Smooth muscle cell (in vitro differentiated cells): ENCODE results near the gene SH3BP4. TPM values are rescaled to one million over a fixed set of nuclear protein-coding genes. Genes with fewer than 3 reads are reported as not detected.

Experiments
- DNase-seq: peaks from one replicate; lab custom pipeline; 2025; ENCODE audit not compliant: unreplicated experiment; lab: John Stamatoyannopoulos, UW
- H2AFZ ChIP-seq: fragments of 200-600 bp; sonication (generic); 2 replicates; pipeline ENCODE4 v1.6.0; 2016; ENCODE audit warnings: antibody characterized with exemption, low read depth, mild to moderate bottlenecking
- H3F3A ChIP-seq: fragments of 200-600 bp; sonication (generic); 2 replicates; pipeline ENCODE4 v1.6.0; 2017; ENCODE audit warnings: antibody characterized with exemption, low read depth
- H3K27ac ChIP-seq: fragments of 200-600 bp; sonication (generic); 2 replicates; pipeline ENCODE4 v1.5.1; 2016; ENCODE audit warnings: low read depth, mild to moderate bottlenecking
- H3K27me3 ChIP-seq: fragments of 200-600 bp; sonication (generic); 2 replicates; pipeline ENCODE4 v1.6.1; 2016; ENCODE audit warnings: low read depth, mild to moderate bottlenecking
- H3K36me3 ChIP-seq: fragments of 200-600 bp; sonication (generic); 2 replicates; pipeline ENCODE4 v1.5.1; 2016; ENCODE audit warnings: low read depth
- H3K4me1 ChIP-seq: fragments of 200-600 bp; sonication (generic); 2 replicates; pipeline ENCODE4 v1.5.1; 2016; ENCODE audit warnings: low read depth
- H3K4me2 ChIP-seq: fragments of 200-600 bp; sonication (generic); 2 replicates; pipeline ENCODE4 v1.6.0; 2016; ENCODE audit warnings: mild to moderate bottlenecking
- H3K4me3 ChIP-seq: fragments of 200-600 bp; sonication (generic); 2 replicates; pipeline ENCODE4 v1.5.1; 2016; ENCODE audit warnings: mild to moderate bottlenecking
- H3K79me2 ChIP-seq: fragments of 200-600 bp; sonication (generic); 2 replicates; pipeline ENCODE4 v1.6.0; 2016; ENCODE audit warnings: low read depth, mild to moderate bottlenecking
- H3K9ac ChIP-seq: fragments of 200-600 bp; sonication (generic); 2 replicates; pipeline ENCODE4 v1.6.0; 2016; ENCODE audit warnings: low read depth
- H3K9me3 ChIP-seq: fragments of 200-600 bp; sonication (generic); replicated peaks from 2 replicates; pipeline ENCODE4 v1.5.1; 2016; ENCODE audit warnings: low read depth
- H4K20me1 ChIP-seq: fragments of 200-600 bp; sonication (generic); 2 replicates; pipeline ENCODE4 v1.6.0; 2016; ENCODE audit warnings: low read depth
- CTCF ChIP-seq: fragments of 200-600 bp; sonication (generic); IDR thresholded peaks from 2 replicates; pipeline ENCODE4 v1.5.1; 2017; ENCODE audit warnings: borderline replicate concordance, mild to moderate bottlenecking, antibody characterized with exemption; ENCODE audit not compliant: insufficient read depth, poor library complexity, severe bottlenecking
- WGBS: methylation state at CpG from one replicate; pipeline ENCODE4 v1.1.7; 2016; ENCODE audit warnings: low lambda C conversion rate; 5-methylcytosine and 5-hydroxymethylcytosine counted together
- polyA plus RNA-seq: library from polyadenylated mRNA; unstranded; fragments of >200 nt; fragmentation: Nextera tagmentation; extraction: Ambion mirVana; gene quantifications from 2 replicates; pipeline ENCODE4 v1.2.1, GENCODE V29; 2016
- total RNA-seq: library from RNA; depleted of rRNA; stranded (reverse); fragments of >200 nt; gene quantifications from 2 replicates; pipeline ENCODE4 v1.2.3, GENCODE V29; 2014

Gene SH3BP4
- total and polyA plus RNA-seq, 2 experiments from 2014 or later = 38.9 to 47.7 TPM

- Histone ChIP-seq H3K27ac (no peak overlapping the region), H3K4me2 (no peak overlapping the region), H2AFZ (no peak overlapping the region), H3K36me3 (no peaks in the 10 kb centered on the region), H3F3A (no peaks in the 10 kb centered on the region), H3K27me3 (no peaks in the 10 kb centered on the region), H3K79me2 (peaks cover 24% of the 10 kb centered on the region), H3K4me3 (no peak overlapping the region), H3K4me1 (no peaks in the 10 kb centered on the region), H4K20me1 (peaks cover 96% of the 10 kb centered on the region), H3K9ac (no peak overlapping the region), H3K9me3 (no peaks in the 10 kb centered on the region)
- WGBS = 97% methylated on average over 30 of the region's 30 CpGs
- TF ChIP-seq CTCF = no peak
- DNase-seq = no peak
These were observed 82.7 kb downstream of the SH3BP4 start for GRCh38 chr2:235034265-235035118.

- Histone ChIP-seq H3K4me3 (no peak overlapping the region), H3K27ac (no peak overlapping the region), H3K4me1 (no peaks in the 10 kb centered on the region), H3F3A (no peaks in the 10 kb centered on the region), H3K4me2 (no peak overlapping the region), H3K9me3 (no peaks in the 10 kb centered on the region), H3K79me2 (no peaks in the 10 kb centered on the region), H3K9ac (no peak overlapping the region), H4K20me1 (peaks cover 95% of the 10 kb centered on the region), H2AFZ (no peak overlapping the region), H3K36me3 (no peaks in the 10 kb centered on the region), H3K27me3 (no peaks in the 10 kb centered on the region)
- 97% methylated on average over 8 of the region's 8 CpGs for WGBS
- no peak for DNase-seq
- TF ChIP-seq CTCF = no peak
These were observed 85.9 kb downstream of the SH3BP4 start for GRCh38 chr2:235037604-235038166.

GRCh38 chr2:235041221-235041917 is 89.6 kb downstream of the SH3BP4 start:
- H3K9me3 ChIP-seq = no peaks in the 10 kb centered on the region
- no peak for TF ChIP-seq CTCF
- no peak for DNase-seq
- peaks cover 12% of the 10 kb centered on the region for H3K79me2 ChIP-seq
- no peak overlapping the region for H3K9ac ChIP-seq
- no peaks in the 10 kb centered on the region for H3K27me3 ChIP-seq
- H2AFZ ChIP-seq = no peak overlapping the region
- no peaks in the 10 kb centered on the region for H3F3A ChIP-seq
- peaks cover 90% of the 10 kb centered on the region for H4K20me1 ChIP-seq
- no peaks in the 10 kb centered on the region for H3K4me1 ChIP-seq
- no peak overlapping the region for H3K4me2 ChIP-seq
- H3K4me3 ChIP-seq = no peak overlapping the region
- no peak overlapping the region for H3K27ac ChIP-seq
- H3K36me3 ChIP-seq = no peaks in the 10 kb centered on the region
- 95% methylated on average over 31 of the region's 31 CpGs for WGBS
